Ascending aorta (tissue), 2 donors: ENCODE results near the gene APLP2. TPM values are rescaled to one million over a fixed set of nuclear protein-coding genes. Genes with fewer than 3 reads are reported as not detected.
A peak's percentile ranks its signal among the peaks of the same experiment; 100 is the strongest.

Experiments
- DNase-seq, 2 donors: peaks; one replicate each; pipeline ENCODE4 v3.0.0-alpha.2; 2019; ENCODE audit warnings: low spot score in 2 of 2
- H3K27ac ChIP-seq, 2 donors: fragments of 200-600 bp; sonication (generic); one replicate each; pipeline ENCODE4 v1.5.1; 2016 to 2017; ENCODE audit warnings: mild to moderate bottlenecking in 1 of 2
- H3K27me3 ChIP-seq: fragments of 200-600 bp; sonication (generic); one replicate; pipeline ENCODE4 v1.5.1; 2017
- H3K36me3 ChIP-seq, 2 donors: fragments of 200-600 bp; sonication (generic); one replicate each; pipeline ENCODE4 v1.5.1; 2016
- H3K4me1 ChIP-seq, 2 donors: fragments of 200-600 bp; sonication (generic); one replicate each; pipeline ENCODE4 v1.5.1; 2016 to 2017; ENCODE audit warnings: mild to moderate bottlenecking in 1 of 2
- H3K4me3 ChIP-seq, 2 donors: fragments of 200-600 bp; sonication (generic); one replicate each; pipeline ENCODE4 v1.5.1; 2016 to 2017; ENCODE audit warnings: mild to moderate bottlenecking in 1 of 2
- H3K9me3 ChIP-seq, 2 donors: fragments of 200-600 bp; sonication (generic); one replicate each; pipeline ENCODE4 v1.5.1; 2016
- intact Hi-C: fragments of 100-400 bp; cut with DNase I; formaldehyde crosslinking; loops from one replicate; pipeline ENCODE4 v1.15.1; 2023
- total RNA-seq: library from RNA; depleted of rRNA; stranded (reverse); fragments of >200 nt; gene quantifications from one replicate; pipeline ENCODE4 v1.1.0, GENCODE V29; 2016
- TF ChIP-seq, protein P1 (sequence below), 3 experiments: fragments of 200-600 bp in 2 of 3; fragments of 450-650 bp in 1 of 3; sonication (generic) in 2 of 3; IDR thresholded peaks; one replicate each; pipeline ENCODE4 v1.5.1; 2016 to 2019; ENCODE audit warnings: antibody characterized with exemption in 3 of 3, mild to moderate bottlenecking in 1 of 3, moderate library complexity in 1 of 3

Gene APLP2
- total RNA-seq, 1 donor from 2014 or later, result 216 TPM

DNA sequence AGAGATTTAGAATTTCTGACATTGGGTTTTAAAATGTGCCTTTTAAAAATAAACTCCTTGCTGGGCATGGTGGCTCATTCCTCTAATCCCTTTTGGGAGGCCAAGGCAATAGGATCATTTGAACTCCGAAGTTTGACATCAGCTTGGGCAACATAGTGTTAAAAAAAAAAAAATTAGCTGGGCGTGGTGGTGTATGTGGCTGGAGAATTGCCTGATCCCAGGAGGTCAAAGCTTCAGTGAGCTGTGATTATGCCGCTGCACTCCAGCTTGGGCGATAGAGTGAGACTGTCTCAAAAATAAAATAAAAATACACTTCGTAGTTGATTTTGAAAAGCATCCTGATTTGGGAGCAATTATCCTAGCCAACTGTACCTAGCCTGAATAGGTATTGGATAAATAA, 3.4 kb upstream of the APLP2 start:
- no peaks in the 10 kb centered on the region for H3K36me3 ChIP-seq
- TF ChIP-seq, protein P1, sequence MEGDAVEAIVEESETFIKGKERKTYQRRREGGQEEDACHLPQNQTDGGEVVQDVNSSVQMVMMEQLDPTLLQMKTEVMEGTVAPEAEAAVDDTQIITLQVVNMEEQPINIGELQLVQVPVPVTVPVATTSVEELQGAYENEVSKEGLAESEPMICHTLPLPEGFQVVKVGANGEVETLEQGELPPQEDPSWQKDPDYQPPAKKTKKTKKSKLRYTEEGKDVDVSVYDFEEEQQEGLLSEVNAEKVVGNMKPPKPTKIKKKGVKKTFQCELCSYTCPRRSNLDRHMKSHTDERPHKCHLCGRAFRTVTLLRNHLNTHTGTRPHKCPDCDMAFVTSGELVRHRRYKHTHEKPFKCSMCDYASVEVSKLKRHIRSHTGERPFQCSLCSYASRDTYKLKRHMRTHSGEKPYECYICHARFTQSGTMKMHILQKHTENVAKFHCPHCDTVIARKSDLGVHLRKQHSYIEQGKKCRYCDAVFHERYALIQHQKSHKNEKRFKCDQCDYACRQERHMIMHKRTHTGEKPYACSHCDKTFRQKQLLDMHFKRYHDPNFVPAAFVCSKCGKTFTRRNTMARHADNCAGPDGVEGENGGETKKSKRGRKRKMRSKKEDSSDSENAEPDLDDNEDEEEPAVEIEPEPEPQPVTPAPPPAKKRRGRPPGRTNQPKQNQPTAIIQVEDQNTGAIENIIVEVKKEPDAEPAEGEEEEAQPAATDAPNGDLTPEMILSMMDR (IDR thresholded peaks at IDR 0.05), result no peak
- intact Hi-C loops, result loop anchor here (5.0 kb wide), 2 partner anchors 546 to 851 kb away; partner anchors contain the start of gene SNX19
- no peak overlapping the region for H3K4me3 ChIP-seq
- H3K4me1 ChIP-seq, result peaks cover 5 to 9% of the 10 kb centered on the region in 2 donors
- no peaks in the 10 kb centered on the region for H3K9me3 ChIP-seq
- no peaks in the 10 kb centered on the region for H3K27me3 ChIP-seq
- H3K27ac ChIP-seq, result no peak overlapping the region
- DNase-seq, result no peak

DNA sequence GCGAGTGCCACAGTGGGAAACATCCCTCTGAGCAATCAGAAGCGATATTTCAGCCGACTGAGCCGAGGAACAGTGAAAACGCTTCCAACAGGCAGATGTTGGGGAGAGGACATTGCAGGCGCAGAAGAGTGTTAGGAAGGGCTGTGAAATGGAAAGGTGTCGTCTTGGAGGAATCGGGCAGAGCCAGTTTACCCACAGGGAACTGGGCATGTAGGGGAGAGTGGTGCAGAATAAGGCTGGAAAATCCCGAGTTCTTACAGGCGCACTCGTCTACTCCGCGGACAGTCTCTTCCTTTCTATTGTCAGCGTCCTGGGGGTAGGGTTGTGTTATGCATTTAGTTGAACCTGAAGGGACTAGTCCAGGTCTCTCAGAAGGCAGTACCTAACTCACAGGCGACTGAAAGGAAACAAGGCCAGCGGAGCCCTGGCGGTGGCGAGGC, 1.1 kb upstream of the APLP2 start:
- intact Hi-C loops, result loop anchor here (2.0 to 5.0 kb wide), 7 partner anchors 56 to 849 kb away; partner anchors contain the start of genes NFRKB, SNX19 and ZBTB44
- peak overlapping the region; percentile 87 to 96 for H3K4me3 ChIP-seq
- H3K4me1 ChIP-seq, result peaks cover 11 to 12% of the 10 kb centered on the region in 2 donors
- peak in 1 of 2 donors; percentile 79 for DNase-seq
- H3K27me3 ChIP-seq, result no peaks in the 10 kb centered on the region
- H3K9me3 ChIP-seq, result no peaks in the 10 kb centered on the region
- TF ChIP-seq, protein P1 (IDR thresholded peaks at IDR 0.05), result peak in 1 of 3 experiments; percentile 6
- H3K27ac ChIP-seq, result peak overlapping the region; percentile 92 to 96
- H3K36me3 ChIP-seq, result no peaks in the 10 kb centered on the region

DNA sequence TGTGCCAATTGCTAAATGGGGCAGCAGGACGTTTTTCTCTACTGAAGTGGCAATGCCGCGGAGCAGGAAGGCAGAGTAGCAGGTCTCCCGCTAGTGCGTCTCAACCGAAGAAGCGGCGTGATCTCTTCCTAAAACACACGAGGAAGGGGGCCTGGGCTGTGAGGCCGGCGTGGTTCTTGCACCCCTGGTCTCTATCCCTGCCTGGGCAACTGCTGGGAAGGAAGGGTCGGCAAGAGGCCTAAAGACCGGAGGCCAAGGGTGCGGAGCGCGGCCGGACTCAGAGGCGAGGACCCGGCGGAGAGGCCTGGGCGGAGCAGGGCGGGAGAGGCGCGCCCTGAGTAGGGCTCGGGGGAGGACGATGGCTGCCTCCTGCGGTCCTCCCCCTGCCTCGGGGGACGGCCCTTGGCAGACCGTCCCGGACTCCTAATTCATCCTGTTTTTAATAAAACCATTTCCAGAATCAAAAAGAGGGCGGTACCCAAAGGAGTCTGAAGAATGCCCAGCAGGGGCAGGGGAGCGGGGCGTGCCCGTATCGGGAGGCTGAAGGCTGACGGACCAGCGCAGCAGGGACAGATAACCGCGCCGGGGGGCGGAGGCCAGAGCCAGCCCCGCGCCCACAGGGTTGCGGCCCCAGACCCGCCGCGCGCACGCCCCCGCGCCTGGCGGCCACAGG, 572 bp upstream of the APLP2 start:
- peak overlapping the region; percentile 87 to 96 for H3K4me3 ChIP-seq
- H3K4me1 ChIP-seq, result peaks cover 11 to 12% of the 10 kb centered on the region in 2 donors
- TF ChIP-seq, protein P1 (IDR thresholded peaks at IDR 0.05), result peak in 2 of 3 experiments; percentile 8 to 37
- H3K27ac ChIP-seq, result peak overlapping the region; percentile 92 to 96
- H3K36me3 ChIP-seq, result no peaks in the 10 kb centered on the region
- no peaks in the 10 kb centered on the region for H3K27me3 ChIP-seq
- intact Hi-C loops, result loop anchor here (1.0 to 5.0 kb wide), 8 partner anchors 56 to 848 kb away; partner anchors contain the start of genes NFRKB, SNX19 and ZBTB44
- no peaks in the 10 kb centered on the region for H3K9me3 ChIP-seq
- DNase-seq, result peak; percentile 28 to 91

DNA sequence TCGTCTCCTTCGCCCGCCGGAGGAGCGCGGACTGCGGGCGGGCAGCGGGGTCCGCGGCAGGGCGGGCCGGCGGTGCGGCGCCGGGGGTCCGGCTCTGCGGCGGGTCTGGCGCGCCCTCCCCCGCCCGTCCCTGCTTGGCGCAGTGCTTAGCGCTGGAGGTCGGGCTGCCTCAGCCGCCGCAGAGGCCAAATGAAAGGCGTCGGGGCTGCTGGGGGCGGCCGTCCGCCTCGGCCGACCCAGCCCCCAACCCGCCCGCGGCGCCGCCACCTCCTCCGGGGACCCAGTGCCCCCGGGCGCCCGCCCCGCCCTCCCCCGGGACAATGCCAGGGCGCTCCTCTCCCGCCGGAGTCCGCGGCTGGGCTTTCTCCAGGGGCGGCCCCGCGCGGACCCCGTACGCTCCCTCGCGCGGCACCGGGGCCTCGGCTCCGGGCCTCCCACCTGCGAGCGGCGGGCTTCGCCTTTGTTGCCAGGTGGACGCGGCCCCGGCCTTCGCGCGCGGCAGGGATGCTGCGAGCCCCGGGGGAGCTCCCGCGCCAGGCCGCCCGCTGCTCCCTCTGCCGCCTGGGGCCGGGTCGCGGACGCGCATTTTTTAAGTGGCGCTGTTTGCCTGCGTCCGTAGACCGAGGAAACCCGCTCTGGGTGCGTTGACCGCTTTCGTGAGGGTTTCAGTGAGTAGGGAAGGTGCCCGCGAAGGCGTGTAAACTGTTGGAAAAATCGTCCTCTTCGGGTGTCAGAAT, 583 bp downstream of the APLP2 start:
- Histone ChIP-seq H3K36me3 (no peaks in the 10 kb centered on the region), H3K27me3 (no peaks in the 10 kb centered on the region), H3K9me3 (no peaks in the 10 kb centered on the region), H3K27ac (peak overlapping the region; percentile 91 to 98), H3K4me1 (peaks cover 11 to 12% of the 10 kb centered on the region in 2 donors), H3K4me3 (peak overlapping the region; percentile 87 to 96)
- TF ChIP-seq, protein P1 (IDR thresholded peaks at IDR 0.05), result peak in 2 of 3 experiments; percentile 14 to 22
- intact Hi-C loops, result no loop called here
- DNase-seq, result peak in 1 of 2 donors; percentile 71

DNA sequence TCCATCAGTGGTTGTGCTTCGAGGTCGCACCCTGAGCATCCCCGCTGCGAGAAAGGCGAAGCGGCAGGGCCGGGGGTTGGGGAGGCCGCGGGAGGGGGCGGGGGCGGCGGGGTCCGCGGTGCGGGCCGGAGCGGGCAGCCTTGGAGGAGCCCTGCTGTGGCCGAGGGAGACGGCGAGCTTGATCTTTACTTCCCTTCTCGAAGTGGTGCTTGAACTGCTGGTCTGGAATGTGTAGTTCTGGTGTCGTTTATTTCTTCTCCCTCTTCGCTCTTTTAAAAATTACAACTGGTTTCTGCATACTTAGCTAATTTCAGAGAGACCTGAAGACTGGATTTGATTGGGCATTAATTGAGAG, 1.1 kb downstream of the APLP2 start:
- H3K27ac ChIP-seq, result peak overlapping the region; percentile 91 to 98
- no peaks in the 10 kb centered on the region for H3K36me3 ChIP-seq
- H3K9me3 ChIP-seq, result no peaks in the 10 kb centered on the region
- H3K4me1 ChIP-seq, result peaks cover 11 to 12% of the 10 kb centered on the region in 2 donors
- TF ChIP-seq, protein P1 (IDR thresholded peaks at IDR 0.05), result no peak
- peak overlapping the region; percentile 87 to 96 for H3K4me3 ChIP-seq
- no peak for DNase-seq
- intact Hi-C loops, result no loop called here
- H3K27me3 ChIP-seq, result no peaks in the 10 kb centered on the region
